ENCODE data around the gene GTF2F2. TPM values are rescaled to one million over a fixed set of nuclear protein-coding genes. Genes with fewer than 3 reads are reported as not detected.

Gene GTF2F2
- total RNA-seq, 6 donors from 2014 or later, result 10.2 to 29.3 (median 18.2) TPM

GRCh38 chr13:45222516-45222915 is 102.2 kb downstream of the GTF2F2 start:
- Histone ChIP-seq H3K9me3 (no peaks in the 10 kb centered on the region), H3K36me3 (no peaks in the 10 kb centered on the region), H3K27ac (no peak overlapping the region), H3K27me3 (no peaks in the 10 kb centered on the region), H3K4me1 (no peaks in the 10 kb centered on the region), H3K4me3 (no peak overlapping the region)
- 88 to 91% methylated on average over 3 of the region's 3 CpGs for WGBS, 2 donors
- TF ChIP-seq EP300 (IDR thresholded peaks at IDR 0.05) (no peak), POLR2A (IDR thresholded peaks at IDR 0.05) (no peak), POLR2AphosphoS5 (IDR thresholded peaks at IDR 0.05) (no peak), CTCF (IDR thresholded peaks at IDR 0.05) (no peak)
- DNase-seq, result no peak
- ATAC-seq (ENCODE audit: low FRiP score in 2 of 2), result no peak

DNA sequence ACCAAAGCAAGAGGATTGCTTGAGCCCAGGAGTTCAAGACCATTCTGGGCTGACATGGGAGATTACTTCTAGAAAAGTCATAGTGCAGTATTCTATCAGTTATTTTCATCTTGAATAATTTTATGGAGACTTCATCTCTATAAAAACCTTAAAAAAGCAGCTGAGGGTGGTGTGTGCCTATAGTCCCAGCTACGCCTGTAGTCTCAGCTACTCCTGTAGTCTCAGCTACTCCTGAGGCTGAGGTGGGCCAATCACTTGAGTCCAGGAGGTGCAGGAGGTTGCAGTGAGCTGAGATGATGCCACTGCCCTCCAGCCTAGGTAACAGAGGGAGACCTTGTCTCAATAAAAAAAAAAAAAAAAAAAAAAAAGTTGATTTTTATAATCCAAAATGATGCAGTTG is 102.6 kb downstream of the GTF2F2 start:
- H3K4me3 ChIP-seq, result no peak overlapping the region
- H3K27me3 ChIP-seq, result no peaks in the 10 kb centered on the region
- WGBS, 2 donors, result 91 to 100% methylated on average over 1 of the region's 1 CpG
- ATAC-seq (ENCODE audit: low FRiP score in 2 of 2) (no peak), DNase-seq (no peak)
- H3K27ac ChIP-seq, result no peak overlapping the region
- no peaks in the 10 kb centered on the region for H3K36me3 ChIP-seq
- TF ChIP-seq CTCF (IDR thresholded peaks at IDR 0.05) (no peak), EP300 (IDR thresholded peaks at IDR 0.05) (no peak)
- H3K4me1 ChIP-seq, result no peaks in the 10 kb centered on the region
- no peaks in the 10 kb centered on the region for H3K9me3 ChIP-seq

DNA sequence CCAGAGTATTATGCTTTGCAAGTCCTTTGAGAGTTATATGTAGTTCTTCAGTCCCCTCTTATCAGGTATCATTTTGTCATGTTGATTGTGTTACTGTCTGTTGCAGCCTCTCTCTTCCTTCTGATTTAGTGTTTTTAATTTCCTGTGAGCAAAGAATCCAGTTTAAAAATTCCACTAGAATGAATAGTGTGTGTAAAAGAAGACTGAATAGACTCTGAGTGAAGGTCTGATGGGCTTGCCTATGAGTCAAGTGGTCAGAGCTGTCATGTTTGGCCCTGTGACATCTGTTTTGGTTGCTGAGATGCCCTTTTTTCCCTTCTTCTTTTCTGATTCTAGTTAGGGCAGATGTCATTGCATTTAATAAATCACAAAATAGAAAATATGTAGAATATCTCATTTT is 103.9 kb downstream of the GTF2F2 start:
- Histone ChIP-seq H3K4me3 (no peak overlapping the region), H3K4me1 (no peaks in the 10 kb centered on the region), H3K27me3 (no peaks in the 10 kb centered on the region), H3K27ac (no peak overlapping the region), H3K9me3 (no peaks in the 10 kb centered on the region), H3K36me3 (no peaks in the 10 kb centered on the region)
- ATAC-seq (ENCODE audit: low FRiP score in 2 of 2), result no peak
- DNase-seq, result no peak
- TF ChIP-seq POLR2AphosphoS5 (IDR thresholded peaks at IDR 0.05), result no peak
- no peak for TF ChIP-seq EP300 (IDR thresholded peaks at IDR 0.05)
- no peak for TF ChIP-seq CTCF (IDR thresholded peaks at IDR 0.05)
- no peak for TF ChIP-seq POLR2A (IDR thresholded peaks at IDR 0.05)

GRCh38 chr13:45225370-45225769 is 105.1 kb downstream of the GTF2F2 start:
- no peak for TF ChIP-seq EP300 (IDR thresholded peaks at IDR 0.05)
- no peak for TF ChIP-seq CTCF (IDR thresholded peaks at IDR 0.05)
- TF ChIP-seq POLR2A (IDR thresholded peaks at IDR 0.05), result no peak
- TF ChIP-seq POLR2AphosphoS5 (IDR thresholded peaks at IDR 0.05), result no peak
- 97% methylated on average over 4 of the region's 4 CpGs for WGBS, 2 donors
- Histone ChIP-seq H3K4me1 (no peaks in the 10 kb centered on the region), H3K4me3 (no peak overlapping the region), H3K36me3 (no peaks in the 10 kb centered on the region), H3K27me3 (no peaks in the 10 kb centered on the region), H3K27ac (no peak overlapping the region), H3K9me3 (no peaks in the 10 kb centered on the region)
- DNase-seq, result no peak
- no peak for ATAC-seq (ENCODE audit: low FRiP score in 2 of 2)

DNA sequence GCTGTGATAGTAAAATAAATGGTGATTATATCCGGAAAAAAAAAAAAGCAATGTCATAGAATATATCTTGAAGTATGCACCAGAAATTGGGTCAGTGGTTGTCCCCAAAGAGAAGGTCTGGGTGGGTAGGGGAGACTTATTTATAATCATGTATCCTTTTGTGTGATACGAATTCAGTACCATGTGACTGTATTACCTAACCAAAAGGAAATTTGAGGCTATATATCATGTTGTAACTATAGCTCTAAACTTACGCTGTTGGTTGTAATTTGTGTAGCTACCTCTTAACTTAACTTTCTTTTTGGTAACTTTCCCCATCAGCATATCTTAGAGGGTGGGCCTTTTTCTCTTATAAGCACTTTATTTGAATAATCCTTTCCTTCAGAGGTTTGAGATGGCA is 105.7 kb downstream of the GTF2F2 start:
- TF ChIP-seq CTCF (IDR thresholded peaks at IDR 0.05), result no peak
- no peak for TF ChIP-seq POLR2AphosphoS5 (IDR thresholded peaks at IDR 0.05)
- TF ChIP-seq EP300 (IDR thresholded peaks at IDR 0.05), result no peak
- ATAC-seq (ENCODE audit: low FRiP score in 2 of 2), result no peak
- no peak for DNase-seq
- 70 to 78% methylated on average over 3 of the region's 3 CpGs for WGBS, 2 donors
- Histone ChIP-seq H3K27me3 (no peaks in the 10 kb centered on the region), H3K4me1 (no peaks in the 10 kb centered on the region), H3K36me3 (no peaks in the 10 kb centered on the region), H3K4me3 (no peak overlapping the region), H3K9me3 (no peaks in the 10 kb centered on the region), H3K27ac (no peak overlapping the region)

Data from upper lobe of left lung (tissue), 6 donors.